HepG2 (cell line): ENCODE results near the gene MAP3K20. TPM values are rescaled to one million over a fixed set of nuclear protein-coding genes. Genes with fewer than 3 reads are reported as not detected.
"Not testable (repeated sequence)": the region's sequence is repeated elsewhere in the genome, so short reads cannot be mapped to it uniquely, and the experiment has no call there.

Experiments used
- ATAC-seq: fragments of 200-7000 bp; cut with Tn5 transposase; 3 replicates; pipeline ENCODE4 v1.9.1; 2020; ENCODE audit warnings: mild to moderate bottlenecking, moderate library complexity
- BruUV-seq: library from RNA; stranded (reverse); fragments of 400-500 nt; replicated peaks from 2 replicates; lab custom pipeline; 2021; lab: Mats Ljungman, UMichigan
- CTCF ChIA-PET: fragments of 300-600 bp; formaldehyde crosslinking; extraction: SDS; loops from one replicate; lab custom pipeline; 2021; ENCODE audit warnings: low total read pairs, inconsistent platforms, low intra/inter-chr PET ratio; lab: Yijun Ruan, JAX
- POLR2A ChIA-PET: fragments of 350-600 bp; sonication (Branson Sonifier 250); formaldehyde crosslinking; loops from one replicate; lab custom pipeline; 2020; ENCODE audit warnings: antibody characterized with exemption, inconsistent platforms; lab: Yijun Ruan, JAX
- DNase-seq: peaks from one replicate; pipeline ENCODE4 v3.0.0-alpha.2; 2015; ENCODE audit warnings: low spot score
- FAIRE-seq: peaks from 3 replicates; lab custom pipeline; 2011; peaks lifted over from hg19 to GRCh38; lab: Jason Lieb, UNC
- H2AFZ ChIP-seq: one replicate; pipeline ENCODE4 v1.6.1; 2011; ENCODE audit warnings: low read length, inconsistent platforms
- H3K27ac ChIP-seq: fragments of 300-600 bp; 3 replicates; pipeline ENCODE4 v1.8.0; 2011; ENCODE audit warnings: mixed run types, mild to moderate bottlenecking, mixed read lengths, low read length, inconsistent platforms; ENCODE audit not compliant: insufficient read depth; ENCODE audit errors: extremely low read length
- H3K27me3 ChIP-seq, 2 experiments: fragments of 200-600 bp in 1 of 2; 2 replicates in 1 of 2; 3 replicates in 1 of 2; pipeline versions ENCODE4 v1.6.0 to v1.8.0; 2011; ENCODE audit warnings: low read length in 2 of 2, mild to moderate bottlenecking in 2 of 2, moderate library complexity in 2 of 2, inconsistent platforms in 1 of 2; ENCODE audit not compliant: insufficient read depth in 2 of 2, control insufficient read depth in 1 of 2
- H3K36me3 ChIP-seq, 2 experiments: fragments of 200-600 bp in 1 of 2; replicated peaks in 1 of 2; 2 replicates in 1 of 2; 3 replicates in 1 of 2; pipeline versions ENCODE4 v1.5.1 to v1.8.0; 2011; ENCODE audit warnings: low read length in 2 of 2, inconsistent platforms in 1 of 2; ENCODE audit not compliant: insufficient read depth in 2 of 2, control insufficient read depth in 1 of 2
- H3K4me1 ChIP-seq: 2 replicates; pipeline ENCODE4 v1.5.1; 2012; ENCODE audit warnings: low read length, inconsistent platforms; ENCODE audit not compliant: insufficient read depth
- H3K4me2 ChIP-seq: 2 replicates; pipeline ENCODE4 v1.6.0; 2011; ENCODE audit warnings: low read depth, low read length, inconsistent platforms
- H3K4me3 ChIP-seq, 3 experiments: fragments of 200-600 bp in 1 of 3; sonication (generic), shearing (Covaris generic) in 1 of 3; replicated peaks in 1 of 3; 2 replicates each; pipeline ENCODE4 v1.5.1; 2011 to 2016; ENCODE audit warnings: low read length in 3 of 3, inconsistent platforms in 2 of 3, low read depth in 2 of 3, mild to moderate bottlenecking in 2 of 3, control low read depth in 1 of 3, mixed read lengths in 1 of 3; ENCODE audit not compliant: insufficient read depth in 1 of 3
- H3K79me2 ChIP-seq: one replicate; pipeline ENCODE4 v1.6.1; 2011; ENCODE audit warnings: low read length, inconsistent platforms; ENCODE audit not compliant: insufficient read depth
- H3K9ac ChIP-seq: 2 replicates; pipeline ENCODE4 v1.6.0; 2011; ENCODE audit warnings: mild to moderate bottlenecking, low read depth, low read length, inconsistent platforms; ENCODE audit not compliant: insufficient read depth
- H3K9me3 ChIP-seq: 2 replicates; pipeline ENCODE4 v1.5.1; 2012; ENCODE audit warnings: mild to moderate bottlenecking, low read length
- H4K20me1 ChIP-seq: 2 replicates; pipeline ENCODE4 v1.6.0; 2011; ENCODE audit warnings: inconsistent platforms, mild to moderate bottlenecking, low read length, moderate library complexity; ENCODE audit not compliant: insufficient read depth
- MAFF ChIP-seq: IDR thresholded peaks from 2 replicates; pipeline ENCODE4 v1.6.1; 2011; ENCODE audit warnings: low read depth, low read length, improper control_type of control experiment
- NFYB ChIP-seq: sonication (generic); formaldehyde crosslinking; IDR thresholded peaks from 2 replicates; pipeline ENCODE4 v1.4.0; 2020; ENCODE audit warnings: missing genetic modification reagents
- WGBS: methylation state at CpG from one replicate; pipeline ENCODE4 v1.1.6; 2017; ENCODE audit warnings: low lambda C conversion rate; 5-methylcytosine and 5-hydroxymethylcytosine counted together
- in situ Hi-C: cut with HindIII; loops from 2 replicates; pipeline ENCODE4 v1.10.0; 2017; ENCODE audit warnings: low pct_unique_long_range_greater_than_20kb; ENCODE audit not compliant: extremely low pct_ligation_motif_present
- intact Hi-C: fragments of 100-400 bp; cut with micrococcal nuclease; formaldehyde crosslinking; loops from one replicate; pipeline ENCODE4 v1.10.0; 2022; ENCODE audit not compliant: unreplicated experiment
- polyA plus RNA-seq, 8 experiments: library from polyadenylated mRNA; depleted of rRNA in 3 of 8; stranded (reverse) in 7 of 8; unstranded in 1 of 8; fragments of >200 nt; fragmentation: Illumina TruSeq in 4 of 8; extraction: Trizol in 4 of 8; gene quantifications; 2 replicates each; pipeline versions ENCODE4 v1.2.1 to v1.2.3, GENCODE V29; 2011 to 2016; ENCODE audit warnings: low read depth in 4 of 8, missing spikeins in 1 of 8, mixed read lengths in 1 of 8; ENCODE audit not compliant: insufficient read depth in 1 of 8
- total RNA-seq, 5 experiments: library from RNA; depleted of rRNA; stranded (reverse); fragments of >200 nt; fragmentation: Illumina TruSeq; extraction: Trizol; gene quantifications; 2 replicates each; pipeline ENCODE4 v1.2.3, GENCODE V29; 2016; ENCODE audit warnings: low read depth in 1 of 5
- TF ChIP-seq, protein P1 (sequence below): sonication (generic); formaldehyde crosslinking; IDR thresholded peaks from 2 replicates; pipeline ENCODE4 v1.8.0; 2022; ENCODE audit warnings: mild to moderate bottlenecking, missing genetic modification reagents, moderate library complexity

The MAP3K20 gene
- total and polyA plus RNA-seq, 2 of the 13 experiments (the other 11 are each of a cell fraction or from before 2014, with no cell fraction given): 5.2 to 13.5 TPM

DNA sequence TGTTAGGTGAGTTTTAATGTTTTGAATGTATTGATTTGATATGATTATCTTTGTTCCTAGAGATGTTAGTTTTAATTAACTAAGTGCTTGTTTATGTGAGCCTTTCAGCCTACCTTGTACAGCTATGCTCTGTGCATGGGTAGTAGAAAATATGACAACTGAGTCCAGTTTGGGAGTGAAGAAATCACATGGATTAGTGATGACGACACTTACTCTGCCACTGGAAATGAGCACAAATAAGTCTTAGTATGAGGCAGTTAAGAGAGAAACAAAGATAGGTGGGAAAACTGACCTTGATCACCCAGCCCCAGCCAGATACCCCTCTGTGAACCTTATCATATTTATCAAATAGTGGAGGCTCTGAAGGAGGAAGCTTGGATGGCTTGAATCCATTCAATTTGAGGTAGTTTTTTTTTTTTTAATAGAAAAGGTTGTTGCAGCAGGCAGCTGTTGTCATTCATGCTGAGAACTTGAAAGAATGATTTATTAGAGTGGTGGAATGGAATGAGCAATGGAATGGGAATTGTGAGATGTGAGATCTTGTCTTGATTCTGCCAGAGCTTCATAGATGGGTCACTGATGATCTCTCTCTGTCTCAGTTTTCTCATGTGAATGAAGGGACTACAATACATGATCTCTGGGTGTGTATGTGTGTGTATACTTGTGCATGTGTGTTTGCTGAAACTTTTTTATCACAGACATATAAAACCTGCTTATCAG lies 96.4 kb downstream of the MAP3K20 start:
- H3K27ac ChIP-seq: no peak overlapping the region
- TF ChIP-seq NFYB (CRISPR knock-in tag) (no peak), MAFF (no peak)
- TF ChIP-seq, protein P1, sequence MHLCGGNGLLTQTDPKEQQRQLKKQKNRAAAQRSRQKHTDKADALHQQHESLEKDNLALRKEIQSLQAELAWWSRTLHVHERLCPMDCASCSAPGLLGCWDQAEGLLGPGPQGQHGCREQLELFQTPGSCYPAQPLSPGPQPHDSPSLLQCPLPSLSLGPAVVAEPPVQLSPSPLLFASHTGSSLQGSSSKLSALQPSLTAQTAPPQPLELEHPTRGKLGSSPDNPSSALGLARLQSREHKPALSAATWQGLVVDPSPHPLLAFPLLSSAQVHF (CRISPR knock-in tag): no peak
- in situ Hi-C loops: no loop called here
- H3K79me2 ChIP-seq: no peaks in the 10 kb centered on the region
- no peaks in the 10 kb centered on the region for H3K27me3 ChIP-seq
- no peak overlapping the region for H3K9ac ChIP-seq
- H3K9me3 ChIP-seq: no peaks in the 10 kb centered on the region
- H3K36me3 ChIP-seq: no peaks in the 10 kb centered on the region
- POLR2A ChIA-PET: no interaction called here
- H3K4me1 ChIP-seq: no peaks in the 10 kb centered on the region
- H3K4me3 ChIP-seq: no peak overlapping the region
- ATAC-seq (no peak), FAIRE-seq (no peak), DNase-seq (no peak)
- H2AFZ ChIP-seq: no peak overlapping the region
- 86% methylated on average over 1 of the region's 1 CpG for WGBS
- H4K20me1 ChIP-seq: no peaks in the 10 kb centered on the region
- CTCF ChIA-PET: no interaction called here
- no peak overlapping the region for H3K4me2 ChIP-seq
- intact Hi-C loops: no loop called here
- no TSS peak for BruUV-seq

DNA sequence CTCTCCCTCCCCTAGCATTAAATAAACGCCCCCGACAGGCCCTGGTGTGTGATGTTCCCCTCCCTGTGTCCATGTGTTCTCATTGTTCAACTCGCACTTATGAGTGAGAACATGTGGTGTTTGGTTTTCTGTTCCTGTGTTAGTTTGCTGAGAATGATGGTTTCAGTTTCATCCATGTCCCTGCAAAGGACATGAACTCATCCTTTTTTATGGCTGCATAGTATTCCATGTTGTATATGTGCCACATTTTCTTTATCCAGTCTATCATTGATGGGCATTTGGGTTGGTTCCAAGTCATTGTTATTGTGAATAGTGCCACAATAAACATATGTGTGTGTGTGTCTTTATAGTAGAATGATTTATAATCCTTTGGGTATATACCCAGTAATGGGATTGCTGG lies 98.7 kb downstream of the MAP3K20 start:
- BruUV-seq, H3K27me3 ChIP-seq, H3K4me1 ChIP-seq, H4K20me1 ChIP-seq, H3K27ac ChIP-seq, H3K9ac ChIP-seq, DNase-seq, POLR2A ChIA-PET, H3K4me2 ChIP-seq, H3K9me3 ChIP-seq, in situ Hi-C loops, H3K79me2 ChIP-seq, ATAC-seq, H3K4me3 ChIP-seq, H2AFZ ChIP-seq, H3K36me3 ChIP-seq, CTCF ChIA-PET, intact Hi-C loops, FAIRE-seq: not testable (repeated sequence)
- WGBS: 98% methylated on average over 3 of the region's 3 CpGs
